NCI-H748 (cell line): ENCODE data around the gene PTPRN2.

ENCODE experiments used
- DNase-seq: peaks from one replicate; lab custom pipeline; 2025; ENCODE audit not compliant: unreplicated experiment; lab: John Stamatoyannopoulos, UW

Gene PTPRN2

GRCh38 chr7:157801113-157801512, 786.5 kb downstream of the PTPRN2 start:
- no peak for DNase-seq

DNA sequence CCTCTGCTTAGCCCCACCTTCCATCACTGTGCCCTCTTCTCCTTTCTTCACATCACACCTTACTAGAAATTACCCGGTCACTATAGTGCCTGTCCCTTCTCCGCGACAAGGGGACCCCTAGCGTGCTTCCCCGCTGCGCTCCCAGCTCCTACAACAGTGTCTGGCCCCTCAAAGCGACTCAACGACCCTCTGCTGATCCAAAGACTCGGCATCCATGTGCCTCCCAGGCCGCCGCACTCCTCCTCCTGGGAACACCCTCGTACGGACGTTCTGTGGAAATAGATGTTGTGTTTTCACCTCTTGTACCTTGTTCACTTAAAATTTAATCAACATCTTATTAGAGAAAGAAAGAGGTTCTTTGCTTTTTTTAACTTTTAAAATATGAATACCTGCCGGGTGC, 787.3 kb downstream of the PTPRN2 start:
- no peak for DNase-seq

DNA sequence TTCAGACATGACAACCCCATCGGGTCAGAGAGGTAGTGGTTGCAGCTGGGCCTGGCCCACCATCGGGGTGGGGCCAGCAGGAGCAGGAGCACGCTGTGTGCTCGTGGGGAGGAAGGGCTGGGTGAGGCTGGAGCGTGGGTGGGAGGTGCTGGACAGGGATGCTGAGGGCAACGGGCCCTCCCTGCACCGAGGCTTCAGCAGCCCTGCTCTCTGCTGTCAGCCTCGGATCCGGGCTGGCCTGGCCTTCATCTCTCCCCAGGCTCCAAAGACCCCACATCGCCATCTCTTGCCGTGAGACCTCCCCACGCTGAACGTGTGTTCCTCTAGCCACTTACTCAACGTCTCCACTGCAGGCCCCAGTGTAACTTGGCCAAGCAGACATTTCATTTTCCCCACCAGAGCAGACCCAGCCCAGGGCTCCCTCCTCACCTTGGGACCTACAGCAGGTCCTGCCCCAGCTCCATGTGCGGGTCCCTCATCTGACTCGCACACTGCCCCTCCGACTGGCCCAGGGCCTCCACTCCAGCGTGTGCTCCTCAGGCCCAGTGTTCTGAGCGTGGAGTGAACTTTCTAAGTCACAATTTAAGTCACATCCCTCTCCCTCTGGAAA, 788.4 kb downstream of the PTPRN2 start:
- DNase-seq, result no peak

DNA sequence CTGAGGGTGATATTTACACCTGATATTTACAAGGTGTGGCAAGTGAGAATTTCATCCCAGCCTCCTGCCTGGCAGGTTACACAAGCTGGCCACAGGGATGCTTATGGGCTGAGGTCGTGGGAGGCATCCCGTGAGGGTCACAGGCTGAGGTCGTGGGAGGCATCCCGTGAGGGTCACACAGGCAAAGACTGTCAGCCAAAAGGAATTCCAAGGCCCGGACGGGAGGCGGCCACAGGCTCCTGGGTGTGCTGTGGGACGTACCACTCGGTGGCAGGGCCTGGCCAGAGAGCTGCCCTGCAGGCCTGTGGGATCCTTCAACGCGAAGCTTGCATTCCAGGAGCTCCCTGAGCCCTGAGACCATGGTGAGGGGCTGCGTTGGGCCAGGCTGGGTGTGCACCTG, 790.3 kb downstream of the PTPRN2 start:
- DNase-seq, result no peak

DNA sequence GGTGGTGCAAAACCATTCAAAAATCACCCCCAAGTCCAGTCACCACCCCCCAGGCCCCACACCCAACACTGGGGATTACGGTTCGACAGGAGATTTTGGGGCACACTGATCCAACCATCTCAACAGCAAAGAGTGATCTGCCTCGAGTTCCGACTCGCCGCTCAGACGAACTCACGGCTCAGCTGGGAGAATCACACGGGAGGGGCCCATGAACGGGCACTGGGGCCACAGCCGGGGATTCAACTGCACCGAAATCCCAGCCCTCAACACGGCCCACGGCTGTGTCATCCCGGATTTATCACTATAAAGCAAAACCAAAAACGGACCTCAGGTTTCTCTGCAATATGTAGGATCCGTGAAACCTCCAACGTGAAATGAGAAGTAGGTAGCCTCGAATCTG, 790.8 kb downstream of the PTPRN2 start:
- no peak for DNase-seq

DNA sequence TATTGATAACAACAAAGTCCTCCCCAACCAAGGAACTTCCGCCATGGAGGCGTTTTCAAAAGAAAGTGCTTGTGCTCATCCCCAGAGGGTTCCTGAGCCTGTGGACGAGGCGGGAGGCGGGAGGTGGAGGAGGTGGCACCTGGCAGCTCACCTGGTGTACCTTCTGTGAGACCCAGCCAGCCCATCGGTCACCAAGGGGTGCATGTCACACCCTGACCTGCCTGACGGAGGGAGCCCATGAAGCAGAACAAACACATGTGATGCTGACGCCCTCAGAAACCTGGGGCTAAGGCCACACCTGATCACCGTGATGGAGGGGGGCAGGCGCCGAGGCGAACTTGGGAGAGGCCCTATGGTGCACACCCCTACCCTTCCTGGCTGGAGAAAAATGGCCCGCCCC, 792.0 kb downstream of the PTPRN2 start:
- peak; percentile 21 for DNase-seq

DNA sequence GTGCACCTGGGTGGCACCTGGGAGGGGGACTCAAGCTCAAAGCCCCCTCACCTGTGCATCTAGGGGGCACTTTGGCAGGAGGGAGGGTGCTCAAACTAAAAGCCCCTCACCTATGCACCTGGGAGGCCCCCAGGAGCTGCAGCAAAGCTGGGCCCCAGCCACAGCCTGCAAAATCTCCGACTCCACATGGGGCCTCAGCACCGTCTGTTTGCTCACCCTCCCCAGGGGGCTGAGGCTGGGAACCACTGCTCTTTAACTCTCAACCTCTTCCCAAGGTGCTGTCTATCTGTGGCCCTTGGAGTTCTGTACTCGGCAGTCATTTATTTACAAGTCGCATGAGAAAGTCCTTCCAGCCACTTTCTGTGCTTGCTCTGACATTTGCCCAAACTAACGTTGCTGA, 792.4 kb downstream of the PTPRN2 start:
- DNase-seq, result no peak

- DNase-seq, result no peak
These were observed 792.9 kb downstream of the PTPRN2 start for GRCh38 chr7:157794746-157795065.

- DNase-seq, result no peak
These were observed 793.5 kb downstream of the PTPRN2 start for GRCh38 chr7:157793973-157794745.

- DNase-seq, result no peak
These were observed 794.6 kb downstream of the PTPRN2 start for GRCh38 chr7:157793087-157793353.

- no peak for DNase-seq
These were observed 795.2 kb downstream of the PTPRN2 start for GRCh38 chr7:157792241-157793086.

DNA sequence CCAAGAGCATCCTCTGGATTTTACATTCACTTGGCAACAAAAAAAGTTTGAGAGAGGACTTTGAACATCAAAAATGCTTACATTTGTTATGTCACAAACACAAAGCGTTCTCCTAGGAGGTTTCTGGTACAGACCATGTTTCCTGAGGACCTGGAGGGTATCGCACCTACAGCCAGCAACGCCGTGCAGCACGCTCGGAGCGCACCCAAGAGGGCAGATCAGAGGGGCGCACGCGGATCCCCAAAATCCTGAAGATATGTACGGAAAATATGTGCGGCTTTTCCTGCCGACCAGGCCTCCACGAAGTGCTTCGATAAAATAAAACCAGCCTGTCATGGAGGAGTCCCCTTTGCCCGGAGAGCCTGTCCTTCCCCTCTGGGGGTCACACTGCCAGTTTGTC, 796.0 kb downstream of the PTPRN2 start:
- no peak for DNase-seq

GRCh38 chr7:157791261-157791660, 796.4 kb downstream of the PTPRN2 start:
- no peak for DNase-seq

GRCh38 chr7:157789942-157790341, 797.7 kb downstream of the PTPRN2 start:
- no peak for DNase-seq

DNA sequence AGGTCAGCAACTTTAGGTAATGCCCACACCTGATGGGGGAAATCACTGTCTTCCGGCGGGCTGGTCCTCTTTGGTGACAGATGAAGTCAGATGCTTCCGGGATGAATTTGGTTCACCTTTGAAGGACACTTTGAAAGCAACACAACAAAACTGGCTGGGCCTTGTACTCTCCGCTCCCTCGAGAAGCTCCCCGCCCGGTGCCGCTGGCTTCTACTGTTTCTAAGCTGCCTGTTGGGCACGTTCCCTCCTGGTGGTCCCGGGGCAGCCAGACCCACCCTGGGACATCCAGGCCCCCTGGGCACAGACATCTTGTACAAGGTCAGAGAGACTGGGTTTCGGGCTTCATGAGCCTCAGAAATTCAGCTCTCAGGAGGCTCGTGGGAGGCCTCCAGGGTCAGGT, 798.5 kb downstream of the PTPRN2 start:
- DNase-seq, result no peak

GRCh38 chr7:157788573-157788972, 799.0 kb downstream of the PTPRN2 start:
- no peak for DNase-seq

DNA sequence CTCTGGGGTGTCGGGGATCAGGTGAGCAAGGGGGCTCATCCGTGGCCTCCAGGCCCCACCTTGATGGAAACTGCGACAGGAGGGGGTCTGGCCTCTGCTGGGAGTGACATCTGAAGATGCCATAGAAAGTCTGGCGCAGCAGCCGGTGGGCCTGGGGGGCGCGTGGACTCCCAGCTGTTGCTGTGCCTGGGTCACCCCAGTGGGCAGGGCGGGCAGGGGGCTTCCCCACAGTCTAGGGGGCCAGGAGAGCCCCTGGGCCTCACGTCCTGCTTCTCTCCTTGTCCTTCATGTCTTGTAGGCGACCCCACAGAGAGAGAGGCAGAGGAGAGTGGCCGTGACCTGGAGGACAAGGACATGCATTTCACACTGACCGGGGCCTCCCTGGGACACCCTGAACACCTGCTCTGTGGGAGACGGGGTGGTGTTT, 800.3 kb downstream of the PTPRN2 start:
- no peak for DNase-seq

DNA sequence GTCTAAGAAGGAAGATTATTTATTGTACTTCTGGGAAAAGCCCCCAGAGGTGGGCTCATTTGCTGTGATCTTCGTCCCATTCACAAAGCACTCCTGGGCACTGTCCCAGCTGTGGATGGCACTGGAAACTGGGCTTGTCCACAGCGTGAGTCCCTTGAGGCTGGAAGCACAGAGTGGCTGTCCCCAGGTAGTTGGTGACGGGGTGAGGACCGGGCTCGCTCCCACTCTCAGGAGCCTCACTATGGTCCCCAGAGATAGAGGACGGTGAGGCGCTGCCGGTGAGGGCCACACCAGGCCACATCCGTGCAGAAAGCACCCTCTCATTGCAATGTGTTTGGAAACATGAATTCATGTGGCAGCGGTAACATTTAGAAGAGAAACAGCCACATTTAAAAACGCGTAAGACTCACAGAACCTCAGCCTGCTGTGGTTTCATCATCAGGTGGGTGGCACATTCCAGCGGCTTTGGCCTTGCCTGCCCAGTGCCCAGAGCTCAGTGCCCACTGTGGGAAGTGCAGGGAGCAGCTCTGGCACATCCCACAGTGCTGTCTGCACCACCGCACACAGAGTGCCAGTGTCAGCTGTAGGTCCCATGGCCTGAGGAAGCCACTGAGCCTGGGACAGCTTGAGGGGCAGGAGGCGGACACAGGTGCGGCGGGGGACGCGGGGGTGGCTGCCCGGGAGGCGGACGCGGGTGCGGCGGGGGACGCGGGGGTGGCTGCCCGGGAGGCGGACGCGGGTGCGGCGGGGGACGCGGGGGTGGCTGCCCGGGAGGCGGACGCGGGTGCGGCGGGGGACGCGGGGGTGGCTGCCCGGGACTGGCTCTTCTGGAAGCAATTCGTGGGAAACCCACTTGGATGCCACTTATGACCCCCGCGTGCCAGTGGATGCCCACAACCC, 801.0 kb downstream of the PTPRN2 start:
- no peak for DNase-seq

DNA sequence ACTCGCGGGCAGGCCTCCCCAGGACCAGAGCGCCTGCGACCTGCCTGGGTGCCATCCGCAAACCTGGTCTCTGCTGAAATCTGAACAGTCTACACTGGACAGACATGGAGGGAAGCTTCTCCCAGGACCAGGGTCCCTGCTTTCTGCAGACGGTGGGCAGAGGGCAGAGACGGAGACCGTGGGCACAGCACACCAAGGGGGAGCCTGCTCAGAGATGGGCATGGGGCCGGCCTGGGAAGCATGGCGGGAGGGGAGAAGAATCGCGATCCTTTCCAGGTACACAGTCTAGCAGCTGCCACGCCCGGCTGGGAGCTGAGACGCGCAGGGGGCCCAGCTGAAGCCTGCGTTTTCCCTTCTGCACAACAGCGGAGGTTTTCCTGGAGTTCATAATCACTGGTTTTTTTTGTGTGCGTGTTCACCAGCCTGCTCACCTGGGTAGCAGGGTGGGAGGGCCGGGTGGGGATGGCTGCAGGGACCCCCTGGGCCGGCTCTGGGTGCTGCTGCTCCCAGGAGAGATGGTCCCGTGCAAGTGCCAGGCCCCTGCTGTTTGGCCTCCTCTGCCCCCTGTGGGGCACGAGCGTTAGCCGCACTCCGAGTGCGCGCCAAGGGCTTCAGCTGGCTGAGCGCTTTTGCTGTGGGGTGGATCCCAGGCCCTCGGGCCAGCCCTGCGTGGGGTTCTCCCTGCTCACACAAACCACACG, 802.0 kb downstream of the PTPRN2 start:
- DNase-seq, result peak; percentile 21

DNA sequence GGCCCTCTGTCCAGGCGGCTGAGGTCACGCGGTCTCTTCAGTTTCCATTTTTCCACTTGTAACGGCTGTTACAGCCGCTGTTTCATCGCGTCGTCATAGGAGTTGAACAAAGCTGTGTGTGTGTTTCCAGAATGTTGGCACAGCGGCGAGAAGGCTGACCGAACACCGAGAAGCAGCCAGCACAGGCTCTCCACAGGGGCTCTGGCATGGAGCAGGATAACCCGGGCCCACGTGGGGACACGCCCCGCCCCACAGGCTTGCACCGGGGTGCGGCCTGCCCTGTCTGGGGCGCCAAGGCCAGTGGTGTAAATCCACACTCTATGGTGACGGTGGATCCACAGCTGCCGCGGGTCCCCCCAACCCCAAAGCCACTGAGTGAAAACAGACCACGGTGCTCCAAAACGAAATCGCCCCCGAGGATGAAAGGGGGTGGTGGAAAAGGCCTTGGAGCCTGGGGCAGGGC, 802.6 kb downstream of the PTPRN2 start:
- no peak for DNase-seq
